ENCODE data around the gene SYNJ2. TPM values are rescaled to one million over a fixed set of nuclear protein-coding genes. Genes with fewer than 3 reads are reported as not detected.
"Not testable (repeated sequence)": the region's sequence is repeated elsewhere in the genome, so short reads cannot be mapped to it uniquely, and the experiment has no call there.

The SYNJ2 gene
- total and polyA plus RNA-seq, 4 experiments from 2014 or later = 14.5 to 17.4 (median 15.9) TPM

- Mint-ChIP-seq H3K27me3 (peaks cover 0 to 1% of the 10 kb centered on the region in 2 donors), H3K4me1 (peaks cover 7 to 15% (median 9%) of the 10 kb centered on the region in 4 donors), H3K4me3 (peak overlapping the region in 1 of 8 donors; percentile 12), H3K9me3 (peaks cover 0 to 15% (median 11%) of the 10 kb centered on the region in 8 donors), H3K36me3 (peaks cover 4 to 5% of the 10 kb centered on the region in 2 donors), H3K27ac (peak overlapping the region in 2 of 7 donors; percentile 26 to 57)
- no peak overlapping the region for H3K4me3 ChIP-seq (ENCODE audit: low read length in 2 of 2)
- DNase-seq = no peak
- ChIA-PET POLR2A (ENCODE audit: partially characterized antibody) (no interaction called here), CTCF (ENCODE audit: partially characterized antibody) (no interaction called here)
- H3K4me1 ChIP-seq (ENCODE audit: insufficient read depth, low read length) = peaks cover 6% of the 10 kb centered on the region
- no peaks in the 10 kb centered on the region for H3K36me3 ChIP-seq (ENCODE audit: insufficient read depth, low read length)
- no peaks in the 10 kb centered on the region for H3K27me3 ChIP-seq (ENCODE audit: insufficient read depth, low read length)
- H3K27ac ChIP-seq (ENCODE audit: low read depth, low read length) = no peak overlapping the region
- intact Hi-C loops (cut with micrococcal nuclease) = no loop called here
- no peaks in the 10 kb centered on the region for H3K9me3 ChIP-seq (ENCODE audit: control insufficient read depth in 1 of 2, low read length in 2 of 2)
Observed at GRCh38 chr6:157964100-157964499, 17.6 kb upstream of the SYNJ2 start.

GRCh38 chr6:157965387-157965786 lies 16.3 kb upstream of the SYNJ2 start:
- H3K27me3 ChIP-seq (ENCODE audit: insufficient read depth, low read length) = no peaks in the 10 kb centered on the region
- CTCF ChIA-PET (ENCODE audit: partially characterized antibody) = no interaction called here
- no peaks in the 10 kb centered on the region for H3K9me3 ChIP-seq (ENCODE audit: control insufficient read depth in 1 of 2, low read length in 2 of 2)
- Mint-ChIP-seq H3K36me3 (no peaks in the 10 kb centered on the region), H3K4me1 (peaks cover 7 to 15% (median 9%) of the 10 kb centered on the region in 4 donors), H3K27me3 (peaks cover 0 to 1% of the 10 kb centered on the region in 2 donors), H3K4me3 (no peak overlapping the region), H3K9me3 (peaks cover 0 to 3% (median 0%) of the 10 kb centered on the region in 8 donors), H3K27ac (peak overlapping the region in 1 of 7 donors; percentile 19)
- no peak overlapping the region for H3K27ac ChIP-seq (ENCODE audit: low read depth, low read length)
- intact Hi-C loops (cut with micrococcal nuclease) = no loop called here
- no peaks in the 10 kb centered on the region for H3K36me3 ChIP-seq (ENCODE audit: insufficient read depth, low read length)
- H3K4me1 ChIP-seq (ENCODE audit: insufficient read depth, low read length) = peaks cover 6% of the 10 kb centered on the region
- POLR2A ChIA-PET (ENCODE audit: partially characterized antibody) = no interaction called here
- no peak for DNase-seq
- no peak overlapping the region for H3K4me3 ChIP-seq (ENCODE audit: low read length in 2 of 2)

GRCh38 chr6:157966589-157966977 lies 15.1 kb upstream of the SYNJ2 start:
- Mint-ChIP-seq H3K27ac (no peak overlapping the region), H3K4me3 (no peak overlapping the region), H3K27me3 (peaks cover 0 to 1% of the 10 kb centered on the region in 2 donors), H3K4me1 (peaks cover 7 to 13% (median 9%) of the 10 kb centered on the region in 4 donors), H3K36me3 (no peaks in the 10 kb centered on the region), H3K9me3 (no peaks in the 10 kb centered on the region)
- Histone ChIP-seq H3K27ac (ENCODE audit: low read depth, low read length) (no peak overlapping the region), H3K4me1 (ENCODE audit: insufficient read depth, low read length) (peaks cover 6% of the 10 kb centered on the region), H3K4me3 (ENCODE audit: low read length in 2 of 2) (no peak overlapping the region), H3K27me3 (ENCODE audit: insufficient read depth, low read length) (no peaks in the 10 kb centered on the region), H3K9me3 (ENCODE audit: control insufficient read depth in 1 of 2, low read length in 2 of 2) (no peaks in the 10 kb centered on the region), H3K36me3 (ENCODE audit: insufficient read depth, low read length) (no peaks in the 10 kb centered on the region)
- intact Hi-C loops (cut with micrococcal nuclease) = no loop called here
- DNase-seq = no peak
- POLR2A ChIA-PET (ENCODE audit: partially characterized antibody) = no interaction called here
- CTCF ChIA-PET (ENCODE audit: partially characterized antibody) = no interaction called here

GRCh38 chr6:157967020-157967419 lies 14.6 kb upstream of the SYNJ2 start:
- H3K36me3 ChIP-seq (ENCODE audit: insufficient read depth, low read length) = no peaks in the 10 kb centered on the region
- Mint-ChIP-seq H3K27me3 (peaks cover 0 to 1% of the 10 kb centered on the region in 2 donors), H3K9me3 (no peaks in the 10 kb centered on the region), H3K36me3 (no peaks in the 10 kb centered on the region), H3K4me3 (no peak overlapping the region), H3K27ac (no peak overlapping the region), H3K4me1 (peaks cover 7 to 11% (median 9%) of the 10 kb centered on the region in 4 donors)
- peaks cover 6% of the 10 kb centered on the region for H3K4me1 ChIP-seq (ENCODE audit: insufficient read depth, low read length)
- intact Hi-C loops (cut with micrococcal nuclease) = no loop called here
- H3K27me3 ChIP-seq (ENCODE audit: insufficient read depth, low read length) = no peaks in the 10 kb centered on the region
- no peak for DNase-seq
- ChIA-PET POLR2A (ENCODE audit: partially characterized antibody) (no interaction called here), CTCF (ENCODE audit: partially characterized antibody) (no interaction called here)
- H3K27ac ChIP-seq (ENCODE audit: low read depth, low read length) = no peak overlapping the region
- H3K9me3 ChIP-seq (ENCODE audit: control insufficient read depth in 1 of 2, low read length in 2 of 2) = no peaks in the 10 kb centered on the region
- H3K4me3 ChIP-seq (ENCODE audit: low read length in 2 of 2) = no peak overlapping the region

- no peak for DNase-seq
- Histone ChIP-seq H3K4me1 (ENCODE audit: insufficient read depth, low read length) (peaks cover 5% of the 10 kb centered on the region), H3K27ac (ENCODE audit: low read depth, low read length) (no peak overlapping the region), H3K9me3 (ENCODE audit: control insufficient read depth in 1 of 2, low read length in 2 of 2) (no peaks in the 10 kb centered on the region), H3K36me3 (ENCODE audit: insufficient read depth, low read length) (no peaks in the 10 kb centered on the region), H3K4me3 (ENCODE audit: low read length in 2 of 2) (no peak overlapping the region), H3K27me3 (ENCODE audit: insufficient read depth, low read length) (no peaks in the 10 kb centered on the region)
- peaks cover 6 to 9% (median 8%) of the 10 kb centered on the region in 4 donors for H3K4me1 Mint-ChIP-seq
- no peaks in the 10 kb centered on the region for H3K36me3 Mint-ChIP-seq
- H3K4me3 Mint-ChIP-seq = no peak overlapping the region
- intact Hi-C loops (cut with micrococcal nuclease) = no loop called here
- ChIA-PET CTCF (ENCODE audit: partially characterized antibody) (no interaction called here), POLR2A (ENCODE audit: partially characterized antibody) (interaction anchor here (0.6 kb wide), 1 partner anchor 204 kb away, joined by 3 read pairs; no protein-coding TSS in a partner anchor)
- no peaks in the 10 kb centered on the region for H3K9me3 Mint-ChIP-seq
- H3K27ac Mint-ChIP-seq = no peak overlapping the region
- H3K27me3 Mint-ChIP-seq = peaks cover 0 to 1% of the 10 kb centered on the region in 2 donors
Observed at GRCh38 chr6:157967486-157967885, 14.2 kb upstream of the SYNJ2 start.

GRCh38 chr6:157972177-157972576 lies 9.5 kb upstream of the SYNJ2 start:
- H3K9me3 Mint-ChIP-seq; H3K36me3 ChIP-seq (ENCODE audit: insufficient read depth, low read length); H3K27me3 Mint-ChIP-seq; DNase-seq; H3K27ac Mint-ChIP-seq; H3K4me3 ChIP-seq (ENCODE audit: low read length in 2 of 2); POLR2A ChIA-PET (ENCODE audit: partially characterized antibody); H3K4me3 Mint-ChIP-seq; H3K36me3 Mint-ChIP-seq; H3K27ac ChIP-seq (ENCODE audit: low read depth, low read length); H3K4me1 Mint-ChIP-seq; H3K9me3 ChIP-seq (ENCODE audit: control insufficient read depth in 1 of 2, low read length in 2 of 2); H3K4me1 ChIP-seq (ENCODE audit: insufficient read depth, low read length); H3K27me3 ChIP-seq (ENCODE audit: insufficient read depth, low read length); intact Hi-C loops (cut with micrococcal nuclease): not testable (repeated sequence)
- CTCF ChIA-PET (ENCODE audit: partially characterized antibody) = interaction anchor here (1.1 to 1.4 kb wide), 2 partner anchors 8 to 54 kb away, joined by 4 to 5 read pairs; no protein-coding TSS in a partner anchor

- Histone ChIP-seq H3K36me3 (ENCODE audit: insufficient read depth, low read length) (no peaks in the 10 kb centered on the region), H3K4me1 (ENCODE audit: insufficient read depth, low read length) (no peaks in the 10 kb centered on the region), H3K9me3 (ENCODE audit: control insufficient read depth in 1 of 2, low read length in 2 of 2) (no peaks in the 10 kb centered on the region), H3K27ac (ENCODE audit: low read depth, low read length) (no peak overlapping the region), H3K4me3 (ENCODE audit: low read length in 2 of 2) (no peak overlapping the region), H3K27me3 (ENCODE audit: insufficient read depth, low read length) (no peaks in the 10 kb centered on the region)
- Mint-ChIP-seq H3K36me3 (no peaks in the 10 kb centered on the region), H3K27me3 (peaks cover 0 to 3% of the 10 kb centered on the region in 2 donors), H3K4me1 (peaks cover 0 to 4% (median 2%) of the 10 kb centered on the region in 4 donors), H3K9me3 (no peaks in the 10 kb centered on the region), H3K4me3 (no peak overlapping the region), H3K27ac (no peak overlapping the region)
- POLR2A ChIA-PET (ENCODE audit: partially characterized antibody) = no interaction called here
- DNase-seq = no peak
- intact Hi-C loops (cut with micrococcal nuclease) = no loop called here
- CTCF ChIA-PET (ENCODE audit: partially characterized antibody) = no interaction called here
Observed at GRCh38 chr6:157974341-157974894, 7.2 kb upstream of the SYNJ2 start.
